Activated T-cell treated with anti-CD3 and anti-CD28 coated beads for 4 hours (primary cell): ENCODE data around the gene FPR1.

Source experiments
- DNase-seq: peaks from one replicate; pipeline ENCODE4 v3.0.0-alpha.2; 2020

FPR1 gene

DNA sequence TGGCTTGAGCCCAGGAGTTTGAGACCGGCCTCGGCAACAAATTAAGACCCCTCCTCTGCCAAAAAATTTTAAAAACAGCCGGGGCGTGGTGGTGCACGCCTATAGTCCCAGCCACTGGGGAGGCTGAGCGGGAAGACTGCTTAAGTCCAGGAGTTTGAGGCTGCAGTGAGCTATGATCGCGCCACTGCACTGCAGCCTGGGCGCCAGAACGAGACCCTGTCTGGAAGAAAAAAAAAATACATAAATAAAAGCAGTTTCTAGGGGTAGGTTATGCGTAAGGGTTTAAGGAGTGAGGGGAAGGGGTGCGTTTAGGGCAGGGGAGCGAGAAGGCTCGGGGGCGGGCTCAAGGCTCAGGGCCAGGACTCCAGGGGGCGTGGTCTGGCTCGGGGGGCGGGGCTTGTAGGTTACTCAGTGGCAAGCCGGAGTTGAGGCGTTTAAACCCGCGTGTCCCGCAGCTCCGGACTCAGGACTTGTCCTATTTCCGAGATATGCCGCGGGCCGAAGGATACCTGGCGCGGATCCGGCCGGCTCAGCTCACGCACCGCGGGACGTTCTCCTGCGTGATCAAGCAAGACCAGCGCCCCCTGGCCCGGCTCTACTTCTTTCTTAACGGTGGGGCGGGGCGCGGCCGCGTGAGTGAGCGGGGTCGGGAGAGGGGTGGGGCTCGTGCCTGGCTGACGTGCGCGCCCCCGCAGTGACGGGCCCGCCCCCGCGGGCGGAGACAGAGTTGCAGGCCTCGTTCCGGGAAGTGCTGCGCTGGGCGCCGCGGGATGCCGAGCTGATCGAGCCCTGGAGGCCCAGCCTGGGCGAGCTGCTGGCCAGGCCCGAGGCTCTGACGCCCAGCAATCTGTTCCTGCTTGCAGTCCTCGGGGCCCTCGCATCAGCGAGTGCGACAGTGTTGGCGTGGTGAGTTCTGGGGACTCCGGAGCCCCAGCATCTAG lies 47.8 kb downstream of the FPR1 start:
- peak; percentile 97 for DNase-seq

DNA sequence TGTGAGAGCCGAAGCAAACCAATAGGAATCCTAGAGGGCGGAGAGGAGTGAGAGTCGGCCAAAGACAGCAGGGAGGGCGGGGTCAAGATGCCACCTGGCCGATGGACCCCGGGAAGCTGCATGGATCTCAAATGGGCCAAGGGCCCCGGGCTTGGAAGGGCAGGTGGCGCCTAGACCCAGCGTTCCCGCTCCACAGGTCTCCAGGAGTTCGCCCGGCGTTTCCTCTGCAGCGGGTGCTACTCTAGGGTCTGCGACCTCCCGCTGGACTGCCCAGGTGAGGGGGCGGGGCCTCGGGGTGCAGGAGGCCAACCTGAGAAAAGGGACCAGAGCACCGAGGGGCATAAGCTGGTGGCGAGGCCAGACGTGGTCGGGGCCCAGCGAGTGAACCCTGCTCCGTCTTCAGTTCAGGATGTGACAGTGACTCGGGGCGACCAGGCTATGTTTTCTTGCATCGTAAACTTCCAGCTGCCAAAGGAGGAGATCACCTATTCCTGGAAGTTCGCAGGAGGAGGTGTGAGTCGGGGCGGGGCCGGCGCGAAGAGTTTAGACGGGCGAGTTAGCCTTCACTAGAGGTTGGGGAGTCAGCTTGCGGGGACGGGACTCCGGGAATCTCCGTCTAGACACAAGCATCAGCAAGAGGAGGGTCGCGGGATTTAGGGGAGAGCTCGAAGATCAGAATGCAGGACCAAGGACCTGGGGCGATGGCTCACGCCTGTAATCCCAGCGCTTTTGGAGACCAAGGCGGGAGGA lies 48.7 kb downstream of the FPR1 start:
- no peak for DNase-seq

DNA sequence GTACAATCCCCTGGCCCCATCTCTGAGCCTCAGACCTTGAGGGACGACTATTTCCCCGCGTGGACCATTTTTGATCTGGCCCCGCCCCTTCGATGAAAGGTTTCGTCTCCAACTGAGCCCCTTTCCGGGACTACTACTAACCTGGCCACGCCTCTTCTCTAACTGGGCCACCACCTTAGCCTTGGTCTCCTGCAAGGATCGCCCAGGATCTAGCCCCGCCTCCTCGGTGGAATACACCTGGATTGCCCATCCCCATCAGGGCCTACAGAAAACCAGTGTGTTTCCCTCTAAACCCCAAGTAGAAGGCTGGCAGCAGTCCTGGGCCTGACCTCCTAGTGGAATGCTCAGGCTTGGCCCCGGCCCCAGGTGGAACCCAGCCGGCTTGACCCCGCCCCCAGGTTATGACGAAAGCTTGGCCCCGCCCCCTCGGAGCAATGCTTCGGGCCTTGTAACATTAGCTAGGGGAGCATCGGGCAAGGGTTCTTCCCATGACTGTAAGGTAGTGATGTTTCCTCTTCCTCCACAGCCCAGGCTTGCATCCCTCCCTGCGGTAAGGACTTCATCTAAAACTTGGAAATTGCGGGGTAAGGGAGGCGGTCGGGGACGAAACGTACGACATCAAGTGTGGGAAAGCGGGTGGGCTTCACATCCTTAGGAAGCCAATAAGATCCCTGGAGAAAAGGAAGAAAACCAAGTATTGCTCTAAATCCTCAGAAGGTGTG lies 49.4 kb downstream of the FPR1 start:
- peak; percentile 44 for DNase-seq

DNA sequence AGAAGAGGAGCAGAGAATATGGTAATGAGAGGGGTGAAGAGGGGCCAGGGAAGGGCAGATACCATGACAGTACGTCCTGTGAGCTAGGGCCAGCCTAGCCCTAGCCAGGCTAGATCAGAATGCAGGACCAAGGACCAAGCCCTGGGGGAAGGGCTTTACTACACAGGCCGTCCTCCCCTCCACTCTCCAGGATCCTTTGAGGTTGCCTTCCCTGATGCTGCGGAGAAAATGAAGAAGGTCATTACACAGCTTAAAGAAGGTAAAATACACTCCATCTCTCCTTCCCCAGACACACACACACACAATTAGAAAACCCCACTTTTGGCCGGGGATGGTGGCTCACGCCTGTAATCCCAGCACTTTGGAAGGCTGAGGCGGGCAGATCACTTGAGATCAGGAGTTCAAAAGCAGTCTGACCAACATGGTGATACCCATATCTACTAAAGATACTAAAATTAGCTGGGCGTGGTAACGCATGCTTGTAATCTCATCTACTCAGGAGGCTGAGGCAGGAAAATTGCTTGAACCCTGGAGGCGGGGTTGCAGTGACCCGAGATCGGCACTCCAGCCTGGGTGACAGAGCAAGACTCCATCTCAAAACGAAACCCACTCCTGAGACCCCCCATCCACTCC lies 50.1 kb downstream of the FPR1 start:
- no peak for DNase-seq

GRCh38 chr19:51699170-51699569 lies 52.5 kb downstream of the FPR1 start:
- DNase-seq: no peak

- no peak for DNase-seq
Observed at GRCh38 chr19:51698296-51698695, 53.4 kb downstream of the FPR1 start.

- DNase-seq: no peak
Observed at GRCh38 chr19:51697169-51697776, 54.4 kb downstream of the FPR1 start.

DNA sequence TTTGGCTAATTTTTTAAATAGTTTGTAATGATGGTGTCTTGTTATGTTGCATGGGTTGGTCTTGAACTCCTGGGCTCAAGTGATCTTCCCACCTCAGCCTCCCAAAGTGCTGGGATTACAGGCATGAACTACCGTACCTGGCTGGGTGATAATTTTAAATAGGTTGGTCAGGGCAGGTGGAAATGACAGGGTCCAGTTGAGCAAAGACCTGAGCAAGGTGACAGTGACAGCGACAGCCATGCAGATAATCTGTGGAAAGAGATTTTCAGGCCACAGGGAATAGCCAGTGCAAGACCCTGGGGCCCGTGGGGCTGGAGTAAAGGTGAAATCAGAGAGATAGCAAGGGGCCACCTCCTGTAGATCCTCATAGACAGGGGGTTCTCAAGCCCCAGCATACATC lies 55.1 kb downstream of the FPR1 start:
- DNase-seq: no peak
